ENCODE data around the gene CIAO1.
"Not testable (repeated sequence)": the region's sequence is repeated elsewhere in the genome, so short reads cannot be mapped to it uniquely, and the experiment has no call there.

The CIAO1 gene

GRCh38 chr2:96276787-96277499 lies 10.9 kb downstream of the CIAO1 start:
- no peak for DNase-seq (ENCODE audit: low read depth, low spot score)

DNA sequence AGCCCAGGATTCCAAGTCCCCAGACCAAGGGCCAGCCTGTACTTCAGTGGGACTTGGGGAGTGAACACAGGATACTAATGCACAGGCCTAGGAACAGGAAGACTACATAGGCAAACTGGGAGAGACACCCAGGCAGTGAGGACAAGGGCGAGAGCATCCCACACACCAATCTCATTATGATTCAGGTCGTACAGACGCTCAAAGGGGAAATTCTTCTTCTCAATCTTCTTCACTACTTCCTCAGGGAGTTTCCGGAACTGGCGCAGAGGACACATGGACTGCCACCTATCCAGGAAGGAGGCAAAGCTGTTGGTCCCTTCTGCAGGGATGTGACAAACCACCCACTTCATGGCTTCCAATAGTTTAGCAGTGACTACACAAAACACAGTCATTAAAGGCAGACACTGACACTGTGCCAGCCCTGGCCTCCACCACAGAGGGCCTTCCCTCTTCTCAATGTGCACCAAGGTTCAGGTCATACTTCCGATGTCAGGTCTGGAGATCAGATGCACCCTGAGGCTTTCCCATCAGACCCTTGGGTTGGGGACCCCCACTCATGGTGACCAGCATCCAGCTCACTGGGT lies 21.3 kb downstream of the CIAO1 start:
- DNase-seq (ENCODE audit: low read depth, low spot score), result no peak

GRCh38 chr2:96291751-96292150 lies 25.7 kb downstream of the CIAO1 start:
- no peak for DNase-seq (ENCODE audit: low read depth, low spot score)

- DNase-seq (ENCODE audit: low read depth, low spot score), result not testable (repeated sequence)
Measured at GRCh38 chr2:96294271-96294670, 28.2 kb downstream of the CIAO1 start.

- no peak for DNase-seq (ENCODE audit: low read depth, low spot score)
Measured at GRCh38 chr2:96296925-96297324, 30.9 kb downstream of the CIAO1 start.

- DNase-seq (ENCODE audit: low read depth, low spot score), result no peak
Measured at GRCh38 chr2:96301865-96302264, 35.8 kb downstream of the CIAO1 start.

GRCh38 chr2:96304606-96305005 lies 38.6 kb downstream of the CIAO1 start:
- no peak for DNase-seq (ENCODE audit: low read depth, low spot score)

DNA sequence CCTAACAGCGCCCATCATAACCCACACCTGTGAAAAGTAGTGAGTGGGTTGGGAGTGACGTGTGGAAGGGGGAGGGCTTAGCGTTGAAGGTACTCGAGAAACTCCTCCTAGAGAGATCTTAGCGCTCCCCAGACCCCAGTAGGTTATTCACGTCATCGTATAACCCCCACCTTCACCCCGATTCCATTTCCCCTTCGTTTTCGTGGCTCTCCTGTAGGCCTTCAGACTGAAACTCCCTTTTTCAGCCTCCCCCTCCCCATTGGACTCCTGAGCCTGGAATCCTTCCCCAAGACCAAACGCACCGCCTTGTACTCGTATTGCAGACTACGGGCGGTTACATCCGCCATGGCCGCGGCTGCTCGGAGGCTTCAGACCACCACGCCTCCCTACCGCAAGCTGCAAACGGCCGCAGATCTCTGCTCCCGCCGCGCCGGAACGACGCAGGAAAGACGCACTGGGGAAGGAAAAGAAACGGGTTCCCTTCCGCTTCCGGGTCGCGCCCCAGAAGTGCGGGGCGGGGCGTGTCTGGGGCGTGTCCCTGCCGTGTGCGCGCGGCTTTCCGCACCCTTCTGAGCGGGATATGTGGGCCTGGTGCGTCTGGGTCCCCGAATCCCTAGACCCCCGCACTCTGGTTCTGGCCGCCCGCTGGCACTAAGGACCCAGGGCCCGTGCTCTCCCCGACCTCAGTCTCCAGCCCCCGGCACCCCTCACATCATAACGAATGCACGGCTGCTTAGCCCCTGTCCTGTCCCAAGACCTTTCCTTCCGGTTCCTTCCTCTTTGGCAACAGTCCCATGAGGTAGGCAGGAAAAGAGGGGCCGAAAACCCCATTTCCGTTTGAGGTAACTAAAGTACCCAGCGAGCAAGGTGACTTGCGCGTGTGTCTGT lies 39.3 kb downstream of the CIAO1 start, which contains the start of gene SNRNP200:
TSS of gene SNRNP200 (minus strand) at position 456 of the 888 bp plus-strand sequence. CDS start at position 347, 109 bp downstream.
- DNase-seq (ENCODE audit: low read depth, low spot score), result peak; percentile 87

DNA sequence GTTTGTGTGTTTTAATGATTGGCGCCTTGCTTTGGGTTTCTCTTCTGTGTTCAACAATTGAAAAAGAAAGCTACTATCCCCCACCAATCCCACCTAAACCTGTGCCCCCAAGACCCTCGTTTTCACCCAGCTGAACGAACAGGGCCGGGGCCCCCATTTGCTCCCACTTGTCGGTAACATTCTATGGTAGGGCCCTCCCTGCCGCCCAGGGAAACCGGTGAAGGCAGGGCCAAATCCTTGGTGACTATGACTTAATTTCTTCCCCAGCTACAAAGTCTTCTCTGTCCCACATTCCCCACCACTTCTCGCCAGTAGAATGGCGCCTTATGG lies 39.9 kb downstream of the CIAO1 start:
- DNase-seq (ENCODE audit: low read depth, low spot score), result no peak

GRCh38 chr2:96306370-96306769 lies 40.3 kb downstream of the CIAO1 start:
- DNase-seq (ENCODE audit: low read depth, low spot score), result no peak

DNA sequence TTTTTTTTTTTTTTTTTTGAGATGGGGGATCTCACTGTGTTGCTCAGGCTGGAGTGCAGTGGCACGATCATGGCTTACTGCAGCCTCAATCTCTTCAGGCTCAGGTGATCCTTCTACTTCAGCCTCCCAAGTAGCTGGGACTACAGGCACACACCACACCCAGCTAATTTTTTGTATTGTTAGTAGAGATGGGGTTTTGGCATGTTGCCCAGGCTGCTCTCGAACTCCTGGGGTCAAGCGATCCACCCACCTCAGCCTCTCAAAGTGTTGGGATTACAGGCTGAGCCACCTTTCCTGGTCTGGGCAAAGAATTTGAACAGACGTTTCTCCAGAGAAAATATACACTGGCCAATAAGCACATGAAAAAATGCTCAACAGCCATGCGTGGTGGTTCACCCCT lies 42.2 kb downstream of the CIAO1 start:
- DNase-seq (ENCODE audit: low read depth, low spot score), result no peak

DNA sequence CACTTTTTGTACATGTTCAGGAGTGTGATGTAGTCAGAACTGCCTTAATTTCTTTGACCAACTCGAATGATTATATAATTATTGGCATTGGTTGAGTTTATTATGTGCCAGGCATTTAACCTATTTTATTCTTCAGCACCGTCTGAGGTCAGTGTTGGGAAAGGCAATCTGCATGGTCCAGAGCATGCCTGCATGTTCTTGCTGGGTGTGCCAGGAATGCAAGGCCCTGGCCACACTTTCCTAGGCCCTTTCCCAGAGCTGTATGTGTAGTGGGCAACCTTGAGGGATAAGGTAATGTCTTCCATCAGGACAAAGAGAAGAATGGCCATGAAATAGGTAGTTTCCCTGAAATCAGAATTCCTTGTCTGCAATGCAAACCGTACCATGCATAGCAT lies 49.0 kb downstream of the CIAO1 start:
- DNase-seq (ENCODE audit: low read depth, low spot score), result no peak

DNA sequence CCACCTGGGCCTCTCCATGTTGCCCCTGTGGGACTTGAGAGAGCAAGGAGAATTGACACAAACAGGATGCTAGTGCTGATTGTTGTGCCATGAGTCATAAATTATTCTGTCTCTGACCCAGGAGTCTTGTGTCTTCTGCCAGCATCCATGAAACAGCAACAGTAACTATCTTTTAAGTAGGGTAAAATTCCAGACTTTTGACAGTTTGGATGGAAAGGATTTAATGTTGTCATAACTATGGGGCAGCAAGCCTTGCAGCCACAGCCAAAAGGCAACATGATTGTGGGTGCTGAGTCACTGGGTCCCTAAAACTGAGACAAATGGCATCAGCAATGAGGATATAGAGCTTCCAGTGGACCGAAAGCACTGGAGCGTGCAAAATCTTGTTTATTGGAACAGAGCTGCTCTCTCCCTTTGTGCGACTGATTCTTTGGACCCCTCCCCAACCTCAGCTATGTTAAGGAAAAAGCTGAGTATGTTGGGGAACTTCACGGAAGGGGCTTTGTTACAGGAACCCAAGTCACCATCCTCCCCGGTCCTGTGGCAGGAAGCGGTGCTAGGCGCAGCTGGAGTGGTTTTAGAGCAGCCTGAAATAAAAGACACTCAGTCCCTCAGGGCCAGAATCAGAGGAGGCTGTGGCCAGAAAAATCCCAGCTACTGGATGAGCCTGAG lies 49.5 kb downstream of the CIAO1 start:
- DNase-seq (ENCODE audit: low read depth, low spot score), result no peak

- no peak for DNase-seq (ENCODE audit: low read depth, low spot score)
Measured at GRCh38 chr2:96316999-96317398, 51.0 kb downstream of the CIAO1 start.

- DNase-seq (ENCODE audit: low read depth, low spot score), result no peak
Measured at GRCh38 chr2:96317584-96317997, 51.6 kb downstream of the CIAO1 start.

GRCh38 chr2:96318723-96319122 lies 52.7 kb downstream of the CIAO1 start:
- no peak for DNase-seq (ENCODE audit: low read depth, low spot score)

GRCh38 chr2:96319396-96319795 lies 53.4 kb downstream of the CIAO1 start:
- no peak for DNase-seq (ENCODE audit: low read depth, low spot score)

DNA sequence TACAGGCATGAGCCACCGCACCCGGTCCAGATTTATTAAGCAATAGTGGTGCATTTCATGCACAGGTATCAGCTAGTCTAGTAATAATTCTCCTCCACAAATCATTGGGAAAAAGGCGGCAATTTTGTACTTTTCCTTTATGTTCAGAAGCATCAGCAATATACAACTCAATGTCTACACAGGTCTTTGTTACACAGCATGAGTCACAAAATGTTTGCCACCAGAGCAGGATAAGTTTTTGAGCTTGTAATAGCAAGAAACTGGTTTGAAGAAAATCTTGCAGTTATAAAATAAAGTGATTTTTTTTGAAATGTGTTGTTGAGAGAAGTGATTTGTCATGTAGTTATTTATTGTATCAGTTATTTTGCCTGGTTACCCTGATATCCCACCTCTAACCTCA lies 54.3 kb downstream of the CIAO1 start:
- DNase-seq (ENCODE audit: low read depth, low spot score), result no peak

DNA sequence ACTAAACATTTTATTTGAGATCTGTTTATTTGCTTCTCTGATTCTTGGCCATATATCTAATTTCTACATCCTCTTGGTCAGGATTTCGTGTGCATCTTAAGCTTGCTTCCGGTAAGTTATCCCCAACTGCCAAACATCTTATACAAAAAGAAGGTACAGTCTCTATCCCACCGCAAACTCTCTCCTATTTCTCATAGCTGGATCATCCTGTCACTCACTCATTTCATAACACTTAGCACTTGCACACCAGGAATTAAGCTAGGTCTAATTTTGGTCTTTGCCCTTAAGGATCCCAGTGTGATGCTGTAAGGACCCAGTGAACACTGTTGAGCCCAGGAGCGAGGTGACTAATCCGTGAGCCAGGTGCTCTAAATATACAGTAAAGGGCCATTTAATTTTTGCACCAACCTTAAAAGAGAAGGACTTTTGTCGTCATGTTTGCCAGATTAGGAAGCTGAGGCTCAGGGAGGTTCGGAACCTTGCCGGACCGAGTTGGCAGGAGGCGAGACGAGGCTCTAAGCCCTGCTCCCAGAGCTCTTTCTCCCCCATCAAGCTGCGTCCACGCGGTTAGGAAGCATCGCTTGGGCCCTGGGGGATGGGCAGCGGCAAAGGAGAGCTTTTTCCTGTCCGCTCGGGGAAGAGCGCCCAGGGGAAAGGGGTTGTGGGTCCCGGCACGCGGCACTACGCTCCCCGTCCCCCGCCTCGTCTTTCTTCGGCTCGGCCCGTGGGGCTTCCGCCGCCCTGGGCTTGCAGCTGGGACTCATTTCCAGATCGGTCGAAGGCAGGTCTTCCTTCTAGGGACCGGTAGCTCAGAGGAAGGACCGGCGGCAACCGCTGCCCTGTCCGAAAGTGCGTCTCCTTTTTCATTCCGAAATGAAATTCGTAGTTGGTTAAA lies 55.0 kb downstream of the CIAO1 start:
- no peak for DNase-seq (ENCODE audit: low read depth, low spot score)
